Neutrophil (primary cell): ENCODE results near the gene CCDC88C.
A peak's percentile ranks its signal among the peaks of the same experiment; 100 is the strongest.

Source experiments
- H3K27ac ChIP-seq: fragments of 200-600 bp; sonication (generic); 2 replicates; pipeline ENCODE4 v1.5.1; 2016; ENCODE audit warnings: mild to moderate bottlenecking, moderate library complexity
- H3K27me3 ChIP-seq: fragments of 200-600 bp; sonication (generic); 2 replicates; pipeline ENCODE4 v1.6.0; 2016; ENCODE audit warnings: mild to moderate bottlenecking
- H3K36me3 ChIP-seq: fragments of 200-600 bp; sonication (generic); 2 replicates; pipeline ENCODE4 v1.5.1; 2017
- H3K4me1 ChIP-seq, 2 experiments: fragments of 200-600 bp in 1 of 2; sonication (generic) in 1 of 2; 1 replicate in 1 of 2; 2 replicates in 1 of 2; pipeline versions ENCODE4 v1.5.1 to v1.6.1; 2013 to 2016; ENCODE audit warnings: low read depth in 1 of 2, low read length in 1 of 2, mild to moderate bottlenecking in 1 of 2, moderate library complexity in 1 of 2; ENCODE audit not compliant: control insufficient read depth in 1 of 2, insufficient read depth in 1 of 2
- H3K4me3 ChIP-seq, 2 experiments: fragments of 200-600 bp in 1 of 2; sonication (generic) in 1 of 2; 1 replicate in 1 of 2; 2 replicates in 1 of 2; pipeline ENCODE4 v1.5.1; 2013 to 2016; ENCODE audit warnings: low read depth in 1 of 2, low read length in 1 of 2, mild to moderate bottlenecking in 1 of 2, moderate library complexity in 1 of 2
- H3K9me3 ChIP-seq: fragments of 200-600 bp; sonication (generic); 2 replicates; pipeline ENCODE4 v1.5.1; 2016
- TF ChIP-seq, protein P1 (sequence below): fragments of 200-600 bp; sonication (generic); IDR thresholded peaks from 2 replicates; pipeline ENCODE4 v1.5.1; 2016; ENCODE audit warnings: antibody characterized with exemption

Gene CCDC88C

GRCh38 chr14:91405724-91406435 is 11.7 kb downstream of the CCDC88C start:
- Histone ChIP-seq H3K9me3 (no peaks in the 10 kb centered on the region), H3K27ac (peak overlapping the region; percentile 54), H3K36me3 (peaks cover 16% of the 10 kb centered on the region), H3K27me3 (no peaks in the 10 kb centered on the region), H3K4me1 (peaks cover 41 to 48% of the 10 kb centered on the region in 2 experiments), H3K4me3 (no peak overlapping the region)
- TF ChIP-seq, protein P1, sequence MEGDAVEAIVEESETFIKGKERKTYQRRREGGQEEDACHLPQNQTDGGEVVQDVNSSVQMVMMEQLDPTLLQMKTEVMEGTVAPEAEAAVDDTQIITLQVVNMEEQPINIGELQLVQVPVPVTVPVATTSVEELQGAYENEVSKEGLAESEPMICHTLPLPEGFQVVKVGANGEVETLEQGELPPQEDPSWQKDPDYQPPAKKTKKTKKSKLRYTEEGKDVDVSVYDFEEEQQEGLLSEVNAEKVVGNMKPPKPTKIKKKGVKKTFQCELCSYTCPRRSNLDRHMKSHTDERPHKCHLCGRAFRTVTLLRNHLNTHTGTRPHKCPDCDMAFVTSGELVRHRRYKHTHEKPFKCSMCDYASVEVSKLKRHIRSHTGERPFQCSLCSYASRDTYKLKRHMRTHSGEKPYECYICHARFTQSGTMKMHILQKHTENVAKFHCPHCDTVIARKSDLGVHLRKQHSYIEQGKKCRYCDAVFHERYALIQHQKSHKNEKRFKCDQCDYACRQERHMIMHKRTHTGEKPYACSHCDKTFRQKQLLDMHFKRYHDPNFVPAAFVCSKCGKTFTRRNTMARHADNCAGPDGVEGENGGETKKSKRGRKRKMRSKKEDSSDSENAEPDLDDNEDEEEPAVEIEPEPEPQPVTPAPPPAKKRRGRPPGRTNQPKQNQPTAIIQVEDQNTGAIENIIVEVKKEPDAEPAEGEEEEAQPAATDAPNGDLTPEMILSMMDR: no peak

- Histone ChIP-seq H3K27me3 (no peaks in the 10 kb centered on the region), H3K4me1 (peaks cover 44 to 50% of the 10 kb centered on the region in 2 experiments), H3K4me3 (no peak overlapping the region), H3K27ac (no peak overlapping the region), H3K36me3 (peaks cover 16% of the 10 kb centered on the region), H3K9me3 (no peaks in the 10 kb centered on the region)
- TF ChIP-seq, protein P1: no peak
Measured at GRCh38 chr14:91405241-91405721, 12.3 kb downstream of the CCDC88C start.

DNA sequence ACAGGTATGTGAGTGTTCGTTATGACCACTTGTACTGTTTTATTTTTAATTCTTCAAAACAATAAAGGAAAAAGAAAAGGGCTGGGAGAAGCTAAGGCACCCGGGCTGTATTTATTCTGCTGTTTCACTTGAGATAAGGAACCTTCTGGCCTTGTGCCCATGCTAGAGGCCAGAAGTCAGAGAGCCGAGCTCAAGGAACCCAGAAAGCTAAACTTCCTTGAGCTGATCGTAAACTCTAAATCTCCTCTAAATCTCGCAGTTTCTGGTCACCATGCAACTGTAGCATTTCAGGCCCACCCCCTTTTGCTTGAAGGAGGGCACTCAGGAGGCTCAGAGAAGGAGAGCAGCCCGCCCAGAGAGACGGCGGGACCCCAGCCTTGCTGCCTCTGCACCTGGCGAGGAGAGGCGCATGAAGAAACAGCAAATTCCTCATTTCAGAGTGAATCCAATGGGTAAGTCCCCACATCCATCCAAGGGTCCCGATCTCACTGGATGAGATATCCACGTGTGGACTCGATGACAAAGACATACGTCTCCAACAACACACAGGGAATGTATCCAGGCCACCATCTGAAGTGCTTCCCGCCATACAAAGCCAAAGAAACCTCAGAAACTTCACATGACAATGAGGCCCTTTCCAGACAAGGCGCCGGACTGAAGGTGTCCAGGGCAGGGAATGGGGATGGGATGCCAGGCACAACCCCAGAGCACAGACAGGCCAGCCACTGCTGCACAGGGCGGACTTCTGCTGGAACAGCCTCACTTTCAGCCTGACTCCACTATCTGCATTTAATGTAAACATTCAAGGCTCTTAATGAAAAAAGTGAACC is 14.6 kb downstream of the CCDC88C start:
- Histone ChIP-seq H3K4me1 (peaks cover 67 to 72% of the 10 kb centered on the region in 2 experiments), H3K27me3 (no peaks in the 10 kb centered on the region), H3K9me3 (no peaks in the 10 kb centered on the region), H3K27ac (peak overlapping the region; percentile 70), H3K36me3 (peaks cover 9% of the 10 kb centered on the region), H3K4me3 (peak overlapping the region in 1 of 2 experiments; percentile 5)
- TF ChIP-seq, protein P1: no peak

- Histone ChIP-seq H3K36me3 (peaks cover 3% of the 10 kb centered on the region), H3K27ac (peak overlapping the region; percentile 70), H3K9me3 (no peaks in the 10 kb centered on the region), H3K4me1 (peaks cover 73 to 79% of the 10 kb centered on the region in 2 experiments), H3K4me3 (no peak overlapping the region), H3K27me3 (no peaks in the 10 kb centered on the region)
- TF ChIP-seq, protein P1: no peak
Measured at GRCh38 chr14:91402348-91402747, 15.3 kb downstream of the CCDC88C start.

GRCh38 chr14:91401751-91402150 is 15.9 kb downstream of the CCDC88C start:
- Histone ChIP-seq H3K4me3 (no peak overlapping the region), H3K9me3 (no peaks in the 10 kb centered on the region), H3K36me3 (no peaks in the 10 kb centered on the region), H3K4me1 (peaks cover 73 to 80% of the 10 kb centered on the region in 2 experiments), H3K27me3 (no peaks in the 10 kb centered on the region), H3K27ac (peak overlapping the region; percentile 70)
- TF ChIP-seq, protein P1: no peak
